ENCODE data around the gene VDR.

Gene VDR

DNA sequence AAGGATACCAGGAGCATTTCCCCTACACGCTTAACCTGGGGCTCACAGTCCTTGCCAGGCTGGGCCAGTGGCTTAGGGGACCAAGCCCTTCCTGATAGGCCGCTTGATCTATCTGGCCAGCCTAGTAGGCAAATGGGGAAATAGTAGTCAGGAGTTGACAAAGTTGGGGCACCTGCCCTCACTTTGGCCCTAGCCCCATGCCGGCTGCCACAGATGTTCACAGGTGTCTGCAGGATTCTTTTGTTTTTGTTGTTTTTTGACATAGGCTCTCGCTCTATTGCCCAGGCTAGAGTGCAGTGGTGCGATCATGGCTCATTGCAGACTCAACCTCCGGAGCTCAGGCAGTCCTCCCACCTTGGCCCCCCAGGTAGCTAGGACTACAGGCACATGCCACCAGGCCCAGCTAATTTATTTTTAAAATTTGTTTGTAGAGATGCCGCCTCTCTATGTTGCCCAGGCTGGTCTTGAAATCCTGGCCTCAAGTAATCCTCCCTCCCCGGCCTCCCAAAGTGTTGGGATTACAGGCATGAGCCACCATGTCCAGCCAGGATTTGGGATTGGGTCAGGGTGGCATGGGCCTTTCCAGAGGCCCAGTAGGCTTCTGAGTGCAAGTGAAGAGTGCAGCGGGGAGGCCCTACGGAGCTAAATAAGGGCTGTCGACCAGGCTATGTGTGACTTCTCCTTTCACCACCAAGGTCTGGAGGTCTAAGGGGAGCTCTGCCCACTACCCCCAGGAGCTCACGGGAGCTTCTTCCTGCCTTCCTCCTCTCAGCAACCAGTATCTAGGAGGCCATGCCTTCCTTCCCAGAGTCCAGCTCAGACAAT lies 69.6 kb downstream of the VDR start:
- Histone ChIP-seq H3K36me3 (ENCODE audit: control insufficient read depth, insufficient read depth, low read length) (no peaks in the 10 kb centered on the region), H3K4me3 (ENCODE audit: low read depth, low read length) (no peak overlapping the region), H3K9me3 (ENCODE audit: control insufficient read depth, insufficient read depth, low read length) (no peaks in the 10 kb centered on the region), H3K9ac (ENCODE audit: low read depth, low read length) (no peak overlapping the region), H3K27me3 (ENCODE audit: control insufficient read depth, insufficient read depth, low read length) (no peaks in the 10 kb centered on the region), H3K4me1 (ENCODE audit: control insufficient read depth, insufficient read depth, low read length) (peaks cover 13% of the 10 kb centered on the region), H3K27ac (ENCODE audit: low read depth, low read length) (no peak overlapping the region)

DNA sequence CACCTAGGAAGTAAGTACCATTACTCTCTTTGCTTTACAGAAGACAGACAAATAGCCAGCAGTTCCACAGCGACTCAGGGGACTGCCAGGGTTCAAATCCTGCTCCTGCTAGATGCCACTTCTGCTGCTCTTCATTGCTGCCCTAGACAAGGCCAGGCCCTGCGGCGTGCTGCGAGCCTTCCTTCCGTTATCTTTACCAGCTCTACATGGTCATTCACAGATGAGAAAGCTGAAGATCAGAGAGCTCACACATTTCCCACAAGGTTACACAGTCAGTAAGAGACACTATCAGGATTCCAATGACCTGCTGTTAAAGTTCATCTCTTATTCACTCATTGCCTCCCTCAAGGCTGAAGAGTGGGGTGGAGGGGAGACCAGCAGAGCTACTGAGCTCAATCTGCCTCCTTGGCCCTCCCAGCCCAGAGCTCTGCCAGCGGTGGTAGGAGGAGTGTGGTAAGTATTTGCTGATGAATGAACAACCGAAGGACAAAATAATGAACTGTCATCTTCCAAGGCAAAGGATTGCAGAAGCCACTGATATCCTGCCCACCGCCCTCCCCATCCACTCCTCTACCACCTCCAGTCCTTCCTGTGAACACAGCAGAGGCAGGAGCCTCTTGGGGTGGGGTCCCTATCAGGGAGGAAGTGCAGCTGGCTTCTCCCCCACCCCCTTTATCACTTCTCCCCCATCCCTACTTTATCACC lies 70.4 kb downstream of the VDR start:
- Histone ChIP-seq H3K4me1 (ENCODE audit: control insufficient read depth, insufficient read depth, low read length) (peaks cover 15% of the 10 kb centered on the region), H3K27me3 (ENCODE audit: control insufficient read depth, insufficient read depth, low read length) (no peaks in the 10 kb centered on the region), H3K27ac (ENCODE audit: low read depth, low read length) (no peak overlapping the region), H3K9me3 (ENCODE audit: control insufficient read depth, insufficient read depth, low read length) (no peaks in the 10 kb centered on the region), H3K36me3 (ENCODE audit: control insufficient read depth, insufficient read depth, low read length) (no peaks in the 10 kb centered on the region), H3K9ac (ENCODE audit: low read depth, low read length) (no peak overlapping the region), H3K4me3 (ENCODE audit: low read depth, low read length) (no peak overlapping the region)

DNA sequence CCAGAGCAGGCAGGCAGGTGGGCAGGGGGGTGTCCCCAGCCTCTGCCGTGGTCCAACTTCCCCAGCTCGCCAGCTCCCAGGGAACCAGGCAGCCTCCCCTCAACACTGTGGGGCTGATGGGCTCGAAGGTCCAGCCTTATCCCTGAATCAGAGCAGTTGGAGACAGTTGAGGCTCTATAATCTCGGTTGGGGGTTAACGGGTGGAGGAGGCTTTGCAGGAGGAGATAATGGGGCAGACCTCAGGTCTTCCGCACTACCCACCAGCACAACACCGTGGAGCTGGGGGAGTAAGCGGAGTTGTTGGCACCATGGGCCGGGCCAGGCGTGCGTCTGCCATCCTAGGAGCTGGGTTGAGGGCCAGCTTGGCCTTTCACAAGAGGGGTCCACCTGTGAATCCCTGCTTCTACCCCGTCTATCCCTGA lies 71.2 kb downstream of the VDR start:
- Histone ChIP-seq H3K4me3 (ENCODE audit: low read depth, low read length) (no peak overlapping the region), H3K9me3 (ENCODE audit: control insufficient read depth, insufficient read depth, low read length) (no peaks in the 10 kb centered on the region), H3K36me3 (ENCODE audit: control insufficient read depth, insufficient read depth, low read length) (no peaks in the 10 kb centered on the region), H3K4me1 (ENCODE audit: control insufficient read depth, insufficient read depth, low read length) (peaks cover 20% of the 10 kb centered on the region), H3K27ac (ENCODE audit: low read depth, low read length) (no peak overlapping the region), H3K9ac (ENCODE audit: low read depth, low read length) (no peak overlapping the region), H3K27me3 (ENCODE audit: control insufficient read depth, insufficient read depth, low read length) (no peaks in the 10 kb centered on the region)

DNA sequence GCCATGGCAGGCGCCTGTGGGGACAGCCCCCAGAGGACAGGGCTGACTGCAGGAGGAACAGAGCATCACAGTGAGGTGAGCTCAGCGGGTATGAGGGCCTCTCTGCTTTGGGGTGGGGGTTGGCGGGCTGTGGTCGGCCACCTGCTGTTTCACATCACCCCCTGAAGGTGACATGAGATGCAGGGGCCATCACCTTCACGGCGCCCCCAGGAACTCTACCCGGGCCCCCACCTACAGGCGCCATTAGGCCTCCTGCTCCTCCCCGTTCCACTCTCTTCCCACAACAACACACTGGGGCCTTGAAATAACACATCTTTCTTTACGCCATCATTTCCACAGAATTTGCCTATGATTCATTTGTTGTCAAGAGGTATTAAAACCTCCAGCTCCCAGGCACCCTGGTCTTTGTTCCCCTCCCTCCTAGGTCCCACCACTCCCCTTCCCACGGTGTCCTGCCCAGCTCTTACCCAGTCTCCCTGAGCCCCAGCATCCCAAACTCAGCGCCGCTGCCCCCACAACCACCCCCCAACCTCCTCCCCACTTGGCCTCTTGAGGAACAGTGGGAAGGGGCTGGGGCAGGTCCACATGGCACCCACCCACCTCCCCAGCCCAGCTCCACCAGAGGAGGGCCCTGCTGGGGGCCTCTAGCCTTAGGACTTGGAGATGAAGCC lies 72.4 kb downstream of the VDR start:
- no peaks in the 10 kb centered on the region for H3K9me3 ChIP-seq (ENCODE audit: control insufficient read depth, insufficient read depth, low read length)
- peaks cover 21% of the 10 kb centered on the region for H3K4me1 ChIP-seq (ENCODE audit: control insufficient read depth, insufficient read depth, low read length)
- H3K9ac ChIP-seq (ENCODE audit: low read depth, low read length) = no peak overlapping the region
- H3K4me3 ChIP-seq (ENCODE audit: low read depth, low read length) = no peak overlapping the region
- no peak overlapping the region for H3K27ac ChIP-seq (ENCODE audit: low read depth, low read length)
- H3K27me3 ChIP-seq (ENCODE audit: control insufficient read depth, insufficient read depth, low read length) = no peaks in the 10 kb centered on the region
- H3K36me3 ChIP-seq (ENCODE audit: control insufficient read depth, insufficient read depth, low read length) = no peaks in the 10 kb centered on the region

DNA sequence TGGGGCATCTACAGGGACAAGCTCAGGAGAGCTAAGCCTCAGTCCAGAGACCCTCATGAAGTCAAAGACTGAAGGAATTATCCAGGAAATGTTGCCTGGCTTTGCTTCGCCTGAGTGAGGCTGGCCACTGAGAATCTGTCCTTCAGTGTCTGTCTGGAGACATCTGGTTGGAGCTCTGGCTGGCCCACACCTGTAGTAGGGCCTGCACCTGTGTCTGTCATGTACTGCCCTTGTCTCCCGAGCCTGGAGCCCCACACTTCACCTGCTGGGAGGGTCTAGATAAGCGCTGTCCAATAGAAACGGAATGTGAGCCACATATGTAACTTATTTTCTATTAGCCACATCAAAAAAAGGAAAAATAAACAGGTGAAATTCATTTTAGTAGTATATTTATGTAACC lies 75.2 kb downstream of the VDR start:
- H3K4me3 ChIP-seq (ENCODE audit: low read depth, low read length) = no peak overlapping the region

DNA sequence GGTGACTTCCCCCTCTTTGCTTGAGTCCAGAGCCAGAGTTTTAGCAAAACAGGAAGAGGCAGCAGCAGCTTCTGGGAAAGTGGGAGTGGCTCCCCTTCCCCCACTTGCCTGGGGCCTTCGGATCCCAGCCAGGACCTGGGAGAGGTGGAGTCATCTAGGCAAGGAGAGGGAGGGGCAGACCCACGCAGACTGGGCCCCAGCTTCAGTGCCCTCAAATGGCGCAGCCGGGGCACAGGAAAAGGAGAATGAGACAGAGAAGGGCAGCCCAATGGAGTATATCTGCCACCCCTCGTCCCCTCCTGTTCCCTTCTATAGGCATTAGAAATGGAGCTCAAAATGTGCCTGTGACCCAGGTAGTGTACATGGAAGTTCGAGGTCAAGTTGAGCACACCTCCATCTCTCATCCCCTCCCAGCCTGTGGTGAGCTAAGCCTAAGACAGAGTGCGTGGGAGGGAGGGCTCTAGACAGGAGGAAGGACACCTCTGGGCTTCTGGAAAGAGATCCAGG lies 75.8 kb downstream of the VDR start:
- Histone ChIP-seq H3K4me1 (ENCODE audit: control insufficient read depth, insufficient read depth, low read length) (peaks cover 13% of the 10 kb centered on the region), H3K27me3 (ENCODE audit: control insufficient read depth, insufficient read depth, low read length) (no peaks in the 10 kb centered on the region), H3K9me3 (ENCODE audit: control insufficient read depth, insufficient read depth, low read length) (no peaks in the 10 kb centered on the region), H3K36me3 (ENCODE audit: control insufficient read depth, insufficient read depth, low read length) (no peaks in the 10 kb centered on the region), H3K9ac (ENCODE audit: low read depth, low read length) (no peak overlapping the region), H3K27ac (ENCODE audit: low read depth, low read length) (no peak overlapping the region), H3K4me3 (ENCODE audit: low read depth, low read length) (no peak overlapping the region)

More for the DNA sequence above, 75.2 kb downstream of the VDR start:
- no peaks in the 10 kb centered on the region for H3K9me3 ChIP-seq (ENCODE audit: control insufficient read depth, insufficient read depth, low read length)
- no peaks in the 10 kb centered on the region for H3K36me3 ChIP-seq (ENCODE audit: control insufficient read depth, insufficient read depth, low read length)
- H3K9ac ChIP-seq (ENCODE audit: low read depth, low read length) = no peak overlapping the region
- H3K27ac ChIP-seq (ENCODE audit: low read depth, low read length) = no peak overlapping the region
- no peaks in the 10 kb centered on the region for H3K27me3 ChIP-seq (ENCODE audit: control insufficient read depth, insufficient read depth, low read length)
- peaks cover 13% of the 10 kb centered on the region for H3K4me1 ChIP-seq (ENCODE audit: control insufficient read depth, insufficient read depth, low read length)

DNA sequence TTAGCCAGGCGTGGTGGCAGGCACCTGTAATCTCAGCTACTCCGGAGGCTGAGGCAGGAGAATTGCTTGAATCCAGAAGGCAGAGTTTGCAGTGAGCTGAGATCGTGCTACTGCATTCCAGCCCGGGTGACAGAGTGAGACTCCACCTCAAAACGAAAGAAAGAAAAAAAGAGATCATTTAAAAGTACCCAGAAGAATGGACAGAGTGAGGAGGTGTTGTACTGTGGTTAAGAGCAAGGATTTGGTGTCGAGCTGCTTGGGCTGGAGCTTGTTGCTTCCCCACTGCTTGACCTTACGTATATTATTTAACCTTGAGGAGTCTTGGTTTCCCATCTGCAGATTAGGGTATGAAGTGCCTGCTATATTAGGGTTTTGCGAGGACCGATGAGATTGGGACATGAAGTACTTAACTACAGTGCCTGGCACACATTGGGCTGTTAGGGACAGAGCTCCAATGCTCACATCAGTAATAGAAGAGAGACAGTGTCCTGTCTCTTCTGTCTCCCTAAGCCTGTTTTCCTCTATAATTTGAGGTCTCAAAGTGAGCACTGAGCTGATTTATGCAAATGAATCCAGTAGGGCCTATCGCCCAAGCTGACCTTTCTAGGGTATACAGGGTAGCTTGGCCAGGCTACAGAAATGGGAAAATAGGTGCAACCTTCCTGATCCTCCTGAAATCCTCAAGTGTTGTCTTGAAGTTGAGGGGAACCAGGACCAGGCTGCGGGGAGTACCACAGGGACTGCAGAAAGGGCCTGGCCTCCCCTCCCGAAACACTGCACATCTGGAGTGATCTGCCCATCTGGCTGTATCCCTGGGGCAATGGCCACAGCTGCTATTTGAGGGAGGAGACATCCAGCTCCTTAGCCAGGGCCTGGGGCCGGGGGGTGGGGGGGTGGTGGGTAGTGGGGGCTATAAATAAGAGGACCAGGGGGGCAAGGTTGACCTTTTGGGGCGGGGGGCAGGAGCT lies 76.5 kb downstream of the VDR start:
- H3K9me3 ChIP-seq (ENCODE audit: control insufficient read depth, insufficient read depth, low read length) = no peaks in the 10 kb centered on the region
- no peaks in the 10 kb centered on the region for H3K27me3 ChIP-seq (ENCODE audit: control insufficient read depth, insufficient read depth, low read length)
- peaks cover 13% of the 10 kb centered on the region for H3K4me1 ChIP-seq (ENCODE audit: control insufficient read depth, insufficient read depth, low read length)
- no peaks in the 10 kb centered on the region for H3K36me3 ChIP-seq (ENCODE audit: control insufficient read depth, insufficient read depth, low read length)
- H3K27ac ChIP-seq (ENCODE audit: low read depth, low read length) = no peak overlapping the region
- no peak overlapping the region for H3K9ac ChIP-seq (ENCODE audit: low read depth, low read length)
- no peak overlapping the region for H3K4me3 ChIP-seq (ENCODE audit: low read depth, low read length)

DNA sequence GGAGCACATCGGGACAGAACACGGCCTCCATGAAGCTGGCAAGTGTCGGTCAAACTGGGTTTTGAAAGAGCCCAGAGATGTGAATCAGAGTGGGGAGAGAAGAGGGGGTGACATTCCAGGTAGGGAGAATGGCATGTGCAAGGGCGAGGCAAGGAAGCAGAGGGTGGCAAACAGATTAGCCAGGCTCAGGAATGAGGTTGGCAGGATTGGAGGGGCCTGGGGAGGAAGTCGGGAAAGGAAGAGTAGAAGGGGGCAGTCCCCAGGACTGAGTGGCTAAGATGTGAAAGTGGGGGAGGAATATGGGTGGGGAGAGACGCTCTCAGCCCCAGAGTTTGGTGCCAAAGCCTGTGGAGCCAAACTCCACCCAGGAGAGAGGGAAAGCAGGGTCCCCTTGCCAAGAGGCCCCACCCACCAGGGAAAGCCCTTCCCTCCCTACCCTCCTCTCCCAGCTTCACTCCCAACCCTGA lies 79.6 kb downstream of the VDR start:
- Histone ChIP-seq H3K27me3 (ENCODE audit: control insufficient read depth, insufficient read depth, low read length) (no peaks in the 10 kb centered on the region), H3K4me3 (ENCODE audit: low read depth, low read length) (no peak overlapping the region), H3K27ac (ENCODE audit: low read depth, low read length) (no peak overlapping the region), H3K9ac (ENCODE audit: low read depth, low read length) (no peak overlapping the region), H3K36me3 (ENCODE audit: control insufficient read depth, insufficient read depth, low read length) (no peaks in the 10 kb centered on the region), H3K4me1 (ENCODE audit: control insufficient read depth, insufficient read depth, low read length) (peaks cover 25% of the 10 kb centered on the region), H3K9me3 (ENCODE audit: control insufficient read depth, insufficient read depth, low read length) (no peaks in the 10 kb centered on the region)

DNA sequence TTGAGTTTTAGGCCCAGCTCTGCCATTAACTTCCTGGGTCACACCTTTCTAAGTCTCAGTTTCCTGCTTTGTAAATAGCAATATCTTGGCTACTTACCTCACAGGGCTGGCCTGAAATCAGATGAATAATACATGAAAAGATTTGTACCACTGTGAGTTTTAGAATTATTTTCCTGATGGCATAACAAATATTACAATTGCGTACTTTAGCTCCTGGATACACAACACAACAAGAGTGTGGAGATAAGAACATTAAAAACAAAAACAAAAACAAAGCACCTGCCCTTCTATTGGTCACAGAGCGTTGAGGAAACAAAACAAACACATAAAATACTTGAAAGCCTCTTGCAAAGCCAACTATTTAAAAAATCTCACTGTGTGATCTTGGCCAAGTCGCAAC lies 80.2 kb downstream of the VDR start:
- H3K9me3 ChIP-seq (ENCODE audit: control insufficient read depth, insufficient read depth, low read length) = no peaks in the 10 kb centered on the region
- no peaks in the 10 kb centered on the region for H3K27me3 ChIP-seq (ENCODE audit: control insufficient read depth, insufficient read depth, low read length)
- peaks cover 25% of the 10 kb centered on the region for H3K4me1 ChIP-seq (ENCODE audit: control insufficient read depth, insufficient read depth, low read length)
- H3K36me3 ChIP-seq (ENCODE audit: control insufficient read depth, insufficient read depth, low read length) = no peaks in the 10 kb centered on the region
- H3K9ac ChIP-seq (ENCODE audit: low read depth, low read length) = no peak overlapping the region
- no peak overlapping the region for H3K27ac ChIP-seq (ENCODE audit: low read depth, low read length)
- H3K4me3 ChIP-seq (ENCODE audit: low read depth, low read length) = no peak overlapping the region

DNA sequence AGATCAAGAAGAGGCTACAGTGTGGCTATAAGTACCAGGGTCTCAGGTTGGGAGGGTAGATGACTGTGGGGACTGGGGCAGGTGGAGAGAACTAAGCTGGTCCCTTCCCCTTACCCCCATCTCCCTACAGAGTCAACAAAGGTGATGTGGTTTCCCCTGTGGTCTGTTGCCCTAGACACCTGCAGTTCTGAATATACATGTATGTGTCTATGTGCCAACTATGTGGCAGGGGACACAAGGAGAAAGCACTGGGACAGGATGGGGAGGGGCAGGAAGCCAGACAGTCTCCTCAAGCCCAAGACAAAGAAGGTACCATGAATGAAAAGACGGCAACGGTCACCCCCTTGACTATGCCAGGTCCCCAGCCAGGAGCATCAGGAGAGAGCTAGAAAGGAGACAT lies 80.6 kb downstream of the VDR start:
- Histone ChIP-seq H3K36me3 (ENCODE audit: control insufficient read depth, insufficient read depth, low read length) (no peaks in the 10 kb centered on the region), H3K4me1 (ENCODE audit: control insufficient read depth, insufficient read depth, low read length) (peaks cover 22% of the 10 kb centered on the region), H3K9me3 (ENCODE audit: control insufficient read depth, insufficient read depth, low read length) (no peaks in the 10 kb centered on the region), H3K27me3 (ENCODE audit: control insufficient read depth, insufficient read depth, low read length) (no peaks in the 10 kb centered on the region), H3K9ac (ENCODE audit: low read depth, low read length) (no peak overlapping the region), H3K4me3 (ENCODE audit: low read depth, low read length) (no peak overlapping the region), H3K27ac (ENCODE audit: low read depth, low read length) (no peak overlapping the region)

Measured in HUES48 (cell line).